Mesodermal cell (in vitro differentiated cells): ENCODE results near the gene NKAIN4.
A peak's percentile ranks its signal among the peaks of the same experiment; 100 is the strongest.

Source experiments
- H3K27ac ChIP-seq: 2 replicates; pipeline ENCODE4 v1.7.0; 2013; ENCODE audit warnings: mild to moderate bottlenecking, low read depth, low read length, moderate library complexity; ENCODE audit not compliant: severe bottlenecking
- H3K36me3 ChIP-seq: 2 replicates; pipeline ENCODE4 v1.7.1; 2013; ENCODE audit warnings: mild to moderate bottlenecking, low read length, moderate library complexity; ENCODE audit not compliant: control insufficient read depth, insufficient read depth
- H3K4me1 ChIP-seq: one replicate; pipeline ENCODE4 v1.7.1; 2013; ENCODE audit warnings: mild to moderate bottlenecking, low read length; ENCODE audit not compliant: insufficient read depth, control insufficient read depth, poor library complexity, severe bottlenecking
- H3K4me3 ChIP-seq: 2 replicates; pipeline ENCODE4 v1.7.0; 2013; ENCODE audit warnings: low read length, control low read depth, mild to moderate bottlenecking; ENCODE audit not compliant: insufficient read depth, poor library complexity, severe bottlenecking; ENCODE audit errors: extremely low read depth
- H3K9me3 ChIP-seq: 2 replicates; pipeline ENCODE4 v1.7.1; 2013; ENCODE audit warnings: mild to moderate bottlenecking, low read length, moderate library complexity; ENCODE audit not compliant: control insufficient read depth
- WGBS, 2 experiments: methylation state at CpG; one replicate each; pipeline ENCODE4 v1.1.5; 2013; ENCODE audit warnings: missing lambda C conversion rate in 2 of 2; ENCODE audit not compliant: insufficient coverage in 2 of 2; 5-methylcytosine and 5-hydroxymethylcytosine counted together

NKAIN4 gene

GRCh38 chr20:63233061-63233344 lies 21.3 kb downstream of the NKAIN4 start:
- 69 to 91% methylated on average over 2 to 3 of the region's 3 CpGs for WGBS, 2 experiments
- Histone ChIP-seq H3K27ac (peak overlapping the region; percentile 93), H3K4me3 (no peak overlapping the region), H3K9me3 (no peaks in the 10 kb centered on the region), H3K4me1 (peaks cover 68% of the 10 kb centered on the region), H3K36me3 (no peaks in the 10 kb centered on the region)

- peak overlapping the region; percentile 93 for H3K27ac ChIP-seq
- no peaks in the 10 kb centered on the region for H3K36me3 ChIP-seq
- no peak overlapping the region for H3K4me3 ChIP-seq
- 56% methylated on average over 12 to 15 of the region's 18 CpGs for WGBS, 2 experiments
- H3K9me3 ChIP-seq, result no peaks in the 10 kb centered on the region
- peaks cover 68% of the 10 kb centered on the region for H3K4me1 ChIP-seq
Measured at GRCh38 chr20:63232235-63233060, 21.8 kb downstream of the NKAIN4 start.

- Histone ChIP-seq H3K9me3 (no peaks in the 10 kb centered on the region), H3K4me3 (no peak overlapping the region), H3K4me1 (peaks cover 67% of the 10 kb centered on the region), H3K36me3 (no peaks in the 10 kb centered on the region), H3K27ac (peak overlapping the region; percentile 0)
- WGBS, 2 experiments, result 15 to 22% methylated on average over 12 to 13 of the region's 17 CpGs
Measured at GRCh38 chr20:63230800-63231268, 23.4 kb downstream of the NKAIN4 start.

GRCh38 chr20:63228806-63229205 lies 25.5 kb downstream of the NKAIN4 start:
- no peaks in the 10 kb centered on the region for H3K9me3 ChIP-seq
- no peak overlapping the region for H3K27ac ChIP-seq
- H3K36me3 ChIP-seq, result no peaks in the 10 kb centered on the region
- H3K4me1 ChIP-seq, result peaks cover 69% of the 10 kb centered on the region
- 61 to 69% methylated on average over 11 to 13 of the region's 13 CpGs for WGBS, 2 experiments
- H3K4me3 ChIP-seq, result no peak overlapping the region

GRCh38 chr20:63227260-63227659 lies 27.0 kb downstream of the NKAIN4 start:
- Histone ChIP-seq H3K4me3 (no peak overlapping the region), H3K27ac (no peak overlapping the region), H3K36me3 (no peaks in the 10 kb centered on the region), H3K9me3 (no peaks in the 10 kb centered on the region), H3K4me1 (peaks cover 56% of the 10 kb centered on the region)
- 94 to 100% methylated on average over 2 to 4 of the region's 5 CpGs for WGBS, 2 experiments

- Histone ChIP-seq H3K36me3 (no peaks in the 10 kb centered on the region), H3K4me1 (peaks cover 46% of the 10 kb centered on the region), H3K27ac (no peak overlapping the region), H3K9me3 (no peaks in the 10 kb centered on the region), H3K4me3 (no peak overlapping the region)
- WGBS, 2 experiments, result 82 to 86% methylated on average over 14 to 19 of the region's 19 CpGs
Measured at GRCh38 chr20:63226042-63226943, 28.0 kb downstream of the NKAIN4 start.

- WGBS, 2 experiments, result 89 to 93% methylated on average over 6 to 7 of the region's 7 CpGs
- no peak overlapping the region for H3K27ac ChIP-seq
- H3K9me3 ChIP-seq, result no peaks in the 10 kb centered on the region
- no peaks in the 10 kb centered on the region for H3K36me3 ChIP-seq
- peaks cover 35% of the 10 kb centered on the region for H3K4me1 ChIP-seq
- no peak overlapping the region for H3K4me3 ChIP-seq
Measured at GRCh38 chr20:63225082-63225454, 29.2 kb downstream of the NKAIN4 start.

GRCh38 chr20:63224412-63225081 lies 29.7 kb downstream of the NKAIN4 start:
- WGBS, 2 experiments, result 58 to 65% methylated on average over 16 of the region's 16 CpGs
- H3K4me3 ChIP-seq, result no peak overlapping the region
- no peaks in the 10 kb centered on the region for H3K36me3 ChIP-seq
- peaks cover 30% of the 10 kb centered on the region for H3K4me1 ChIP-seq
- no peaks in the 10 kb centered on the region for H3K9me3 ChIP-seq
- no peak overlapping the region for H3K27ac ChIP-seq

- WGBS, 2 experiments, result 50 to 90% methylated on average over 3 to 4 of the region's 6 CpGs
- Histone ChIP-seq H3K36me3 (no peaks in the 10 kb centered on the region), H3K27ac (no peak overlapping the region), H3K9me3 (no peaks in the 10 kb centered on the region), H3K4me3 (no peak overlapping the region), H3K4me1 (peaks cover 23% of the 10 kb centered on the region)
Measured at GRCh38 chr20:63223826-63224207, 30.4 kb downstream of the NKAIN4 start.

- Histone ChIP-seq H3K4me3 (no peak overlapping the region), H3K9me3 (no peaks in the 10 kb centered on the region), H3K4me1 (peaks cover 23% of the 10 kb centered on the region), H3K27ac (no peak overlapping the region), H3K36me3 (no peaks in the 10 kb centered on the region)
- WGBS, 2 experiments, result 34 to 50% methylated on average over 9 to 10 of the region's 12 CpGs
Measured at GRCh38 chr20:63223121-63223825, 31.0 kb downstream of the NKAIN4 start.
